ENCODE results near the gene RBM23. TPM values are rescaled to one million over a fixed set of nuclear protein-coding genes. Genes with fewer than 3 reads are reported as not detected.

The RBM23 gene
- polyA plus RNA-seq, 1 donor from 2014 or later: 83.7 TPM

- Histone ChIP-seq H3F3A (ENCODE audit: insufficient read depth, low read length, poor library complexity, severe bottlenecking) (no peaks in the 10 kb centered on the region), H4K20me1 (ENCODE audit: insufficient read depth) (no peaks in the 10 kb centered on the region), H3K27me3 (ENCODE audit: insufficient read depth, low read depth, low read length) (no peaks in the 10 kb centered on the region), H3K79me2 (replicated peaks; ENCODE audit: insufficient read depth, low read length) (no peaks in the 10 kb centered on the region), H3K9me2 (ENCODE audit: insufficient read depth, low read length) (no peaks in the 10 kb centered on the region), H3K4me3 (ENCODE audit: low read length) (no peak overlapping the region), H3K9me3 (ENCODE audit: low read length) (no peaks in the 10 kb centered on the region), H3K4me2 (ENCODE audit: low read length) (no peak overlapping the region), H3K9ac (ENCODE audit: low read length) (no peak overlapping the region), H3K36me3 (ENCODE audit: insufficient read depth, low read length) (no peaks in the 10 kb centered on the region), H3K27ac (ENCODE audit: low read length) (no peak overlapping the region), H2AFZ (ENCODE audit: low read depth, low read length) (no peak overlapping the region)
- TF ChIP-seq REST (IDR thresholded peaks at IDR 0.05; ENCODE audit: borderline replicate concordance) (no peak), TAF1 (IDR thresholded peaks at IDR 0.05; ENCODE audit: low read depth) (no peak), EP300 (conservative IDR thresholded peaks at IDR 0.05; ENCODE audit: poor library complexity, severe bottlenecking) (no peak), CTCF (IDR thresholded peaks at IDR 0.05; ENCODE audit: poor library complexity, severe bottlenecking) (no peak), MXI1 (conservative IDR thresholded peaks at IDR 0.05; ENCODE audit: poor library complexity, severe bottlenecking) (no peak), EZH2 (IDR thresholded peaks at IDR 0.05; ENCODE audit: borderline replicate concordance, insufficient read depth, low read length, poor library complexity, severe bottlenecking) (no peak)
These were observed 53.2 kb downstream of the RBM23 start for GRCh38 chr14:22865424-22866405.

GRCh38 chr14:22864979-22865378 is 54.0 kb downstream of the RBM23 start:
- H3K9me2 ChIP-seq (ENCODE audit: insufficient read depth, low read length): no peaks in the 10 kb centered on the region
- TF ChIP-seq REST (IDR thresholded peaks at IDR 0.05; ENCODE audit: borderline replicate concordance) (no peak), EP300 (conservative IDR thresholded peaks at IDR 0.05; ENCODE audit: poor library complexity, severe bottlenecking) (no peak), MXI1 (conservative IDR thresholded peaks at IDR 0.05; ENCODE audit: poor library complexity, severe bottlenecking) (no peak), POLR2AphosphoS5 (IDR thresholded peaks at IDR 0.05) (no peak), RAD21 (conservative IDR thresholded peaks at IDR 0.05) (no peak), SMC3 (conservative IDR thresholded peaks at IDR 0.05; ENCODE audit: poor library complexity) (no peak), CTCF (IDR thresholded peaks at IDR 0.05; ENCODE audit: poor library complexity, severe bottlenecking) (no peak), TAF1 (IDR thresholded peaks at IDR 0.05; ENCODE audit: low read depth) (no peak), EZH2 (IDR thresholded peaks at IDR 0.05; ENCODE audit: borderline replicate concordance, insufficient read depth, low read length, poor library complexity, severe bottlenecking) (no peak)
- H3K27me3 ChIP-seq (ENCODE audit: insufficient read depth, low read depth, low read length): no peaks in the 10 kb centered on the region
- no peaks in the 10 kb centered on the region for H3K36me3 ChIP-seq (ENCODE audit: insufficient read depth, low read length)
- H4K20me1 ChIP-seq (ENCODE audit: insufficient read depth): no peaks in the 10 kb centered on the region
- no peaks in the 10 kb centered on the region for H3F3A ChIP-seq (ENCODE audit: insufficient read depth, low read length, poor library complexity, severe bottlenecking)
- H3K79me2 ChIP-seq (replicated peaks; ENCODE audit: insufficient read depth, low read length): no peaks in the 10 kb centered on the region
- no peak overlapping the region for H3K4me3 ChIP-seq (ENCODE audit: low read length)
- H3K9ac ChIP-seq (ENCODE audit: low read length): no peak overlapping the region
- no peak overlapping the region for H3K4me2 ChIP-seq (ENCODE audit: low read length)
- no peaks in the 10 kb centered on the region for H3K9me3 ChIP-seq (ENCODE audit: low read length)
- H3K27ac ChIP-seq (ENCODE audit: low read length): no peak overlapping the region
- no peak overlapping the region for H2AFZ ChIP-seq (ENCODE audit: low read depth, low read length)
